ENCODE results near the gene TBX19. TPM values are rescaled to one million over a fixed set of nuclear protein-coding genes. Genes with fewer than 3 reads are reported as not detected.

TBX19 gene
- total and polyA plus RNA-seq, 10 of the 15 experiments (the other 5 are each of a cell fraction or from before 2014, with no cell fraction given), result 0.13 to 6.9 (median 1.2) TPM

DNA sequence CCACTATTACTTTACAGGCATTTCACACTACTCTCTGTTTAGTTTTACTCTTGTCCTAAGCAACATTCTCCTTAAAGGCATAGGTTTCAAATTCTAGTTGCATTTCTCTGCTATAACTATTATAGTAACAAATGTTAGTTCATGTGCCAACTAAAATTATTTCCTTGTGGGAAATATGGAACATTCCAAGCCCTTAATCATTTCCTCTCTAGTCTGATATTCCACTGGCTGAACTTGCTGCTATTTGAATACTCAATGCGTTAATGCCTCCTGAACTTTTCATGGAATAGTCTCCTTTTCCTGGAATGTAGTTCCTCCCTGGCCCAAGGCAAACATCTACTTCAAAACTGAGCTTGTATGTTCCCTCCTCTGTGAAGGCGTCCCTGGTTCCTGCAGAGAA is 19.3 kb upstream of the TBX19 start:
- intact Hi-C loops (cut with micrococcal nuclease; ENCODE audit: unreplicated experiment), result no loop called here
- ATAC-seq, result no peak
- 97% methylated on average over 2 of the region's 2 CpGs for WGBS (ENCODE audit: insufficient coverage, insufficient replicate concordance, low lambda C conversion rate, missing lambda C conversion rate)
- TF ChIP-seq, protein P1, sequence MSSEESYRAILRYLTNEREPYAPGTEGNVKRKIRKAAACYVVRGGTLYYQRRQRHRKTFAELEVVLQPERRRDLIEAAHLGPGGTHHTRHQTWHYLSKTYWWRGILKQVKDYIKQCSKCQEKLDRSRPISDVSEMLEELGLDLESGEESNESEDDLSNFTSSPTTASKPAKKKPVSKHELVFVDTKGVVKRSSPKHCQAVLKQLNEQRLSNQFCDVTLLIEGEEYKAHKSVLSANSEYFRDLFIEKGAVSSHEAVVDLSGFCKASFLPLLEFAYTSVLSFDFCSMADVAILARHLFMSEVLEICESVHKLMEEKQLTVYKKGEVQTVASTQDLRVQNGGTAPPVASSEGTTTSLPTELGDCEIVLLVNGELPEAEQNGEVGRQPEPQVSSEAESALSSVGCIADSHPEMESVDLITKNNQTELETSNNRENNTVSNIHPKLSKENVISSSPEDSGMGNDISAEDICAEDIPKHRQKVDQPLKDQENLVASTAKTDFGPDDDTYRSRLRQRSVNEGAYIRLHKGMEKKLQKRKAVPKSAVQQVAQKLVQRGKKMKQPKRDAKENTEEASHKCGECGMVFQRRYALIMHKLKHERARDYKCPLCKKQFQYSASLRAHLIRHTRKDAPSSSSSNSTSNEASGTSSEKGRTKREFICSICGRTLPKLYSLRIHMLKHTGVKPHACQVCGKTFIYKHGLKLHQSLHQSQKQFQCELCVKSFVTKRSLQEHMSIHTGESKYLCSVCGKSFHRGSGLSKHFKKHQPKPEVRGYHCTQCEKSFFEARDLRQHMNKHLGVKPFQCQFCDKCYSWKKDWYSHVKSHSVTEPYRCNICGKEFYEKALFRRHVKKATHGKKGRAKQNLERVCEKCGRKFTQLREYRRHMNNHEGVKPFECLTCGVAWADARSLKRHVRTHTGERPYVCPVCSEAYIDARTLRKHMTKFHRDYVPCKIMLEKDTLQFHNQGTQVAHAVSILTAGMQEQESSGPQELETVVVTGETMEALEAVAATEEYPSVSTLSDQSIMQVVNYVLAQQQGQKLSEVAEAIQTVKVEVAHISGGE (CRISPR knock-in tag; IDR thresholded peaks at IDR 0.05), result no peak
- TF ChIP-seq TCF3 (IDR thresholded peaks at IDR 0.05; ENCODE audit: borderline replicate concordance, insufficient read depth, low read depth, low read length) (no peak), RAD51 (IDR thresholded peaks at IDR 0.05) (no peak), SUZ12 (IDR thresholded peaks at IDR 0.05; ENCODE audit: unreplicated experiment) (no peak), CHD2 (IDR thresholded peaks at IDR 0.05; ENCODE audit: borderline replicate concordance, low read depth, low read length) (no peak), KAT2A (conservative IDR thresholded peaks at IDR 0.05; ENCODE audit: control insufficient read depth, low read depth, low read length) (no peak), IRF5 (IDR thresholded peaks at IDR 0.05; ENCODE audit: borderline replicate concordance) (no peak), MXI1 (IDR thresholded peaks at IDR 0.05; ENCODE audit: low read depth, low read length) (no peak), IKZF2 (IDR thresholded peaks at IDR 0.05) (no peak), BACH1 (IDR thresholded peaks at IDR 0.05; ENCODE audit: borderline replicate concordance) (no peak), ZNF384 (IDR thresholded peaks at IDR 0.05; ENCODE audit: borderline replicate concordance, low read depth, low read length) (no peak), FOXK2 (IDR thresholded peaks at IDR 0.05) (no peak), ETV6 (conservative IDR thresholded peaks at IDR 0.05 in 1 of 2, IDR thresholded peaks at IDR 0.05 in 1 of 2; ENCODE audit: borderline replicate concordance in 1 of 2, low read depth in 1 of 2) (no peak)
- TF ChIP-seq, protein P2, sequence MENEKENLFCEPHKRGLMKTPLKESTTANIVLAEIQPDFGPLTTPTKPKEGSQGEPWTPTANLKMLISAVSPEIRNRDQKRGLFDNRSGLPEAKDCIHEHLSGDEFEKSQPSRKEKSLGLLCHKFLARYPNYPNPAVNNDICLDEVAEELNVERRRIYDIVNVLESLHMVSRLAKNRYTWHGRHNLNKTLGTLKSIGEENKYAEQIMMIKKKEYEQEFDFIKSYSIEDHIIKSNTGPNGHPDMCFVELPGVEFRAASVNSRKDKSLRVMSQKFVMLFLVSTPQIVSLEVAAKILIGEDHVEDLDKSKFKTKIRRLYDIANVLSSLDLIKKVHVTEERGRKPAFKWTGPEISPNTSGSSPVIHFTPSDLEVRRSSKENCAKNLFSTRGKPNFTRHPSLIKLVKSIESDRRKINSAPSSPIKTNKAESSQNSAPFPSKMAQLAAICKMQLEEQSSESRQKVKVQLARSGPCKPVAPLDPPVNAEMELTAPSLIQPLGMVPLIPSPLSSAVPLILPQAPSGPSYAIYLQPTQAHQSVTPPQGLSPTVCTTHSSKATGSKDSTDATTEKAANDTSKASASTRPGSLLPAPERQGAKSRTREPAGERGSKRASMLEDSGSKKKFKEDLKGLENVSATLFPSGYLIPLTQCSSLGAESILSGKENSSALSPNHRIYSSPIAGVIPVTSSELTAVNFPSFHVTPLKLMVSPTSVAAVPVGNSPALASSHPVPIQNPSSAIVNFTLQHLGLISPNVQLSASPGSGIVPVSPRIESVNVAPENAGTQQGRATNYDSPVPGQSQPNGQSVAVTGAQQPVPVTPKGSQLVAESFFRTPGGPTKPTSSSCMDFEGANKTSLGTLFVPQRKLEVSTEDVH (IDR thresholded peaks at IDR 0.05; ENCODE audit: low read depth, partially characterized antibody), result no peak
- RAD21 ChIA-PET (ENCODE audit: unreplicated experiment), result no interaction called here
- no peak overlapping the region for H3K4me3 ChIP-seq
- in situ Hi-C loops (cut with MboI), result no loop called here
- peaks cover 2% of the 10 kb centered on the region; the same call in 1 of the 2 replicates for H3K79me2 ChIP-seq (ENCODE audit: control insufficient read depth, insufficient read depth, low read length)
- H3K9me3 ChIP-seq (replicated peaks; ENCODE audit: control insufficient read depth, insufficient read depth, low read length), result peaks cover 3% of the 10 kb centered on the region; the same call in 2 of the 3 replicates
- FAIRE-seq, result no peak
- no peak for DNase-seq (ENCODE audit: low read depth, low spot score)
- no peak overlapping the region for H3K9ac ChIP-seq (ENCODE audit: control insufficient read depth, insufficient read depth, low read length)
- H3K4me2 ChIP-seq (ENCODE audit: control insufficient read depth, insufficient read depth), result no peak overlapping the region
- no peaks in the 10 kb centered on the region for H3K4me1 ChIP-seq (ENCODE audit: control insufficient read depth, insufficient read depth, low read length)
- H3K36me3 ChIP-seq (ENCODE audit: control insufficient read depth in 2 of 2, insufficient read depth in 2 of 2, low read length in 1 of 2), result peaks cover 0 to 2% of the 10 kb centered on the region in 2 experiments; a peak in 2 of 4 replicates
- POLR2A ChIA-PET, result no interaction called here
- no peak overlapping the region for H2AFZ ChIP-seq (ENCODE audit: control insufficient read depth, low read depth, low read length)
- no peak overlapping the region for H3K27ac ChIP-seq (ENCODE audit: control insufficient read depth, insufficient read depth)
- no TSS peak for BruUV-seq (replicated peaks)
- CTCF ChIA-PET, result interaction anchor here (0.6 kb wide), 1 partner anchor 252 kb away, joined by 4 read pairs; no protein-coding TSS in a partner anchor
- no peaks in the 10 kb centered on the region for H3K27me3 ChIP-seq (replicated peaks in 1 of 2; ENCODE audit: control insufficient read depth in 2 of 2, insufficient read depth in 2 of 2, low read length in 1 of 2)
- SMC1A ChIA-PET (ENCODE audit: uncharacterized antibody, unreplicated experiment), result interaction anchor here (1.2 to 1.7 kb wide), 2 partner anchors 10 to 26 kb away, joined by 3 to 9 read pairs; no protein-coding TSS in a partner anchor
- no peaks in the 10 kb centered on the region for H4K20me1 ChIP-seq (ENCODE audit: control insufficient read depth, insufficient read depth)
